ENCODE measurements around the gene EPHB2.
"Not testable (repeated sequence)": the region's sequence is repeated elsewhere in the genome, so short reads cannot be mapped to it uniquely, and the experiment has no call there.

- not testable (repeated sequence) for TF ChIP-seq CTCF, POLR2A (IDR thresholded peaks at IDR 0.05)
These were observed 123.8 kb downstream of the EPHB2 start for GRCh38 chr1:22834420-22834819.

Data from vagina (tissue), 2 donors.